ENCODE results near the gene CHCHD2. TPM values are rescaled to one million over a fixed set of nuclear protein-coding genes. Genes with fewer than 3 reads are reported as not detected.
A peak's percentile ranks its signal among the peaks of the same experiment; 100 is the strongest.

CHCHD2 gene
- total and polyA plus RNA-seq, 2 of the 13 experiments (the other 11 are each of a cell fraction or from before 2014, with no cell fraction given), result 330 to 572 TPM

DNA sequence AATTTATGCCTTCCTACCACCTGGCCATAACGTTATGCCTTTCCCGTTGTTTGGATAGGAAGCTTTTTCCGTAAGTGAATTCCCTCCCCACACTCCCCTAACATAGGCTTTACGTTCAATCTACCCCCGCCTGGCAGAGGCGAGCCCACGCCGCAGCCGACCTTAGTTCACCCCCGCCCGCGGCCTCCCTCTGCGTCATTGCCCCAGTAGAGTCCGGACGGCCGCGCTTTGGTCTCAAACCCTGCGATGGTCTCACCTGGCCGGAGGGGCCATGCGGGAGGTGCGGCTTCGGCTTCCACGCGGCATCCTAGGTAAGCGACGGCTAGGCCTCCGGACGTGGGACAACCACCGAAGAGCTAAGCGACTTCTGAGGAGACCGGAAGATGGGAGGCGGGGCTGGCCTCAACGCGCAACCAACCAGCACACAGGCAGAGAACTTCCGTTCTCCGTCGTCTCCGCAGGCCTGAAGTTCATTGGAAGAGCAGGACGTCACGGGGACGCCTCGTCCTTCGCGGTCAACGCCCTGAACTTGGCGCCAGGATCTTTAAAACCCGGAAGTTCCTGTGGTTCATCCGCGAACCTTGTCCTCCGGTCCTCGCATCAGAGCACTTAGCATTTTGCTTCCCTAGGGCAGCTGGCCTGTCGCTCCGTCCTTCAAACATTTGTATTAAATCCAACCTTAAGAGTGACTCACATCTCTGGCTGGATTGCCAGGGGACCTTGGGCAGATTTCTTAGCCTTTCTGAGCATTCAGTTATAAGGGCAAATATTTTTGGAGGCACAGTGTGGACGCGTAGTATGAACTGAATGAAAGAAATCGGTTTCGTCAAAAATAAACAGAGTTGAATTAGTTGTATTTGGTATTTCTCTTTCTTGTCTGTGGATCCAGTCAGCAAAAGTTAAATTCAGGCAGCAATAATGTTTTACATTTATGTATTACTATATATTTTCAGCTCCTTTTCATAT, at the start of gene CHCHD2 (continued):
- TF ChIP-seq, protein P1, sequence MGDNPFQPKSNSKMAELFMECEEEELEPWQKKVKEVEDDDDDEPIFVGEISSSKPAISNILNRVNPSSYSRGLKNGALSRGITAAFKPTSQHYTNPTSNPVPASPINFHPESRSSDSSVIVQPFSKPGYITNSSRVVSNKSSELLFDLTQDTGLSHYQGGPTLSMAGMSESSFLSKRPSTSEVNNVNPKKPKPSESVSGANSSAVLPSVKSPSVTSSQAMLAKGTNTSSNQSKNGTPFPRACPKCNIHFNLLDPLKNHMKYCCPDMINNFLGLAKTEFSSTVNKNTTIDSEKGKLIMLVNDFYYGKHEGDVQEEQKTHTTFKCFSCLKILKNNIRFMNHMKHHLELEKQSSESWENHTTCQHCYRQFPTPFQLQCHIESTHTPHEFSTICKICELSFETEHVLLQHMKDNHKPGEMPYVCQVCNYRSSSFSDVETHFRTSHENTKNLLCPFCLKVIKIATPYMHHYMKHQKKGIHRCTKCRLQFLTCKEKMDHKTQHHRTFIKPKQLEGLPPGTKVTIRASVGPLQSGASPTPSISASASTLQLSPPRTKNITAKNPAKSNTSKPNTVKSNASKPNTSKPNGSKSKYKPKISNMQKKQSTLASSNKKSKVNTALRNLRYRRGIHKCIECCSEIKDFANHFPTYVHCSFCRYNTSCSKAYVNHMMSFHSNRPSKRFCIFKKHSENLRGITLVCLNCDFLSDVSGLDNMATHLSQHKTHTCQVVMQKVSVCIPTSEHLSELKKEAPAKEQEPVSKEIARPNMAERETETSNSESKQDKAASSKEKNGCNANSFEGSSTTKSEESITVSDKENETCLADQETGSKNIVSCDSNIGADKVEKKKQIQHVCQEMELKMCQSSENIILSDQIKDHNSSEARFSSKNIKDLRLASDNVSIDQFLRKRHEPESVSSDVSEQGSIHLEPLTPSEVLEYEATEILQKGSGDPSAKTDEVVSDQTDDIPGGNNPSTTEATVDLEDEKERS (CRISPR knock-in tag; IDR thresholded peaks at IDR 0.05), result no peak
- peak; percentile 96 for TF ChIP-seq ZNF878 (CRISPR knock-in tag; IDR thresholded peaks at IDR 0.05)
- no peak for TF ChIP-seq LCORL (IDR thresholded peaks at IDR 0.05)
- TF ChIP-seq LCORL (CRISPR knock-in tag; IDR thresholded peaks at IDR 0.05), result peak; percentile 61; the same call in 1 of the 2 replicates
- TF ChIP-seq ZMYM4 (CRISPR knock-in tag; IDR thresholded peaks at IDR 0.05), result peak; percentile 95
- TF ChIP-seq CBX5 (CRISPR knock-in tag; IDR thresholded peaks at IDR 0.05; ENCODE audit: borderline replicate concordance), result peak; percentile 67; the same call in 1 of the 2 replicates
- TF ChIP-seq ZNF12 (CRISPR knock-in tag; IDR thresholded peaks at IDR 0.05), result no peak
- TF ChIP-seq, protein P2, sequence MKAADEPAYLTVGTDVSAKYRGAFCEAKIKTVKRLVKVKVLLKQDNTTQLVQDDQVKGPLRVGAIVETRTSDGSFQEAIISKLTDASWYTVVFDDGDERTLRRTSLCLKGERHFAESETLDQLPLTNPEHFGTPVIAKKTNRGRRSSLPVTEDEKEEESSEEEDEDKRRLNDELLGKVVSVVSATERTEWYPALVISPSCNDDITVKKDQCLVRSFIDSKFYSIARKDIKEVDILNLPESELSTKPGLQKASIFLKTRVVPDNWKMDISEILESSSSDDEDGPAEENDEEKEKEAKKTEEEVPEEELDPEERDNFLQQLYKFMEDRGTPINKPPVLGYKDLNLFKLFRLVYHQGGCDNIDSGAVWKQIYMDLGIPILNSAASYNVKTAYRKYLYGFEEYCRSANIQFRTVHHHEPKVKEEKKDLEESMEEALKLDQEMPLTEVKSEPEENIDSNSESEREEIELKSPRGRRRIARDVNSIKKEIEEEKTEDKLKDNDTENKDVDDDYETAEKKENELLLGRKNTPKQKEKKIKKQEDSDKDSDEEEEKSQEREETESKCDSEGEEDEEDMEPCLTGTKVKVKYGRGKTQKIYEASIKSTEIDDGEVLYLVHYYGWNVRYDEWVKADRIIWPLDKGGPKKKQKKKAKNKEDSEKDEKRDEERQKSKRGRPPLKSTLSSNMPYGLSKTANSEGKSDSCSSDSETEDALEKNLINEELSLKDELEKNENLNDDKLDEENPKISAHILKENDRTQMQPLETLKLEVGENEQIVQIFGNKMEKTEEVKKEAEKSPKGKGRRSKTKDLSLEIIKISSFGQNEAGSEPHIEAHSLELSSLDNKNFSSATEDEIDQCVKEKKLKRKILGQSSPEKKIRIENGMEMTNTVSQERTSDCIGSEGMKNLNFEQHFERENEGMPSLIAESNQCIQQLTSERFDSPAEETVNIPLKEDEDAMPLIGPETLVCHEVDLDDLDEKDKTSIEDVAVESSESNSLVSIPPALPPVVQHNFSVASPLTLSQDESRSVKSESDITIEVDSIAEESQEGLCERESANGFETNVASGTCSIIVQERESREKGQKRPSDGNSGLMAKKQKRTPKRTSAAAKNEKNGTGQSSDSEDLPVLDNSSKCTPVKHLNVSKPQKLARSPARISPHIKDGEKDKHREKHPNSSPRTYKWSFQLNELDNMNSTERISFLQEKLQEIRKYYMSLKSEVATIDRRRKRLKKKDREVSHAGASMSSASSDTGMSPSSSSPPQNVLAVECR (CRISPR knock-in tag; IDR thresholded peaks at IDR 0.05; ENCODE audit: borderline replicate concordance), result peak; percentile 91; the same call in 1 of the 2 replicates
- TF ChIP-seq HOXA7 (CRISPR knock-in tag; IDR thresholded peaks at IDR 0.05), result no peak
- TF ChIP-seq, protein P3, sequence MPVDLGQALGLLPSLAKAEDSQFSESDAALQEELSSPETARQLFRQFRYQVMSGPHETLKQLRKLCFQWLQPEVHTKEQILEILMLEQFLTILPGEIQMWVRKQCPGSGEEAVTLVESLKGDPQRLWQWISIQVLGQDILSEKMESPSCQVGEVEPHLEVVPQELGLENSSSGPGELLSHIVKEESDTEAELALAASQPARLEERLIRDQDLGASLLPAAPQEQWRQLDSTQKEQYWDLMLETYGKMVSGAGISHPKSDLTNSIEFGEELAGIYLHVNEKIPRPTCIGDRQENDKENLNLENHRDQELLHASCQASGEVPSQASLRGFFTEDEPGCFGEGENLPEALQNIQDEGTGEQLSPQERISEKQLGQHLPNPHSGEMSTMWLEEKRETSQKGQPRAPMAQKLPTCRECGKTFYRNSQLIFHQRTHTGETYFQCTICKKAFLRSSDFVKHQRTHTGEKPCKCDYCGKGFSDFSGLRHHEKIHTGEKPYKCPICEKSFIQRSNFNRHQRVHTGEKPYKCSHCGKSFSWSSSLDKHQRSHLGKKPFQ (CRISPR knock-in tag; IDR thresholded peaks at IDR 0.05; ENCODE audit: insufficient replicate concordance), result peak; percentile 77
- TF ChIP-seq ZNF124 (CRISPR knock-in tag; IDR thresholded peaks at IDR 0.05), result peak; percentile 63; the same call in 1 of the 2 replicates
- TF ChIP-seq, protein P4, sequence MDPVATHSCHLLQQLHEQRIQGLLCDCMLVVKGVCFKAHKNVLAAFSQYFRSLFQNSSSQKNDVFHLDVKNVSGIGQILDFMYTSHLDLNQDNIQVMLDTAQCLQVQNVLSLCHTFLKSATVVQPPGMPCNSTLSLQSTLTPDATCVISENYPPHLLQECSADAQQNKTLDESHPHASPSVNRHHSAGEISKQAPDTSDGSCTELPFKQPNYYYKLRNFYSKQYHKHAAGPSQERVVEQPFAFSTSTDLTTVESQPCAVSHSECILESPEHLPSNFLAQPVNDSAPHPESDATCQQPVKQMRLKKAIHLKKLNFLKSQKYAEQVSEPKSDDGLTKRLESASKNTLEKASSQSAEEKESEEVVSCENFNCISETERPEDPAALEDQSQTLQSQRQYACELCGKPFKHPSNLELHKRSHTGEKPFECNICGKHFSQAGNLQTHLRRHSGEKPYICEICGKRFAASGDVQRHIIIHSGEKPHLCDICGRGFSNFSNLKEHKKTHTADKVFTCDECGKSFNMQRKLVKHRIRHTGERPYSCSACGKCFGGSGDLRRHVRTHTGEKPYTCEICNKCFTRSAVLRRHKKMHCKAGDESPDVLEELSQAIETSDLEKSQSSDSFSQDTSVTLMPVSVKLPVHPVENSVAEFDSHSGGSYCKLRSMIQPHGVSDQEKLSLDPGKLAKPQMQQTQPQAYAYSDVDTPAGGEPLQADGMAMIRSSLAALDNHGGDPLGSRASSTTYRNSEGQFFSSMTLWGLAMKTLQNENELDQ (CRISPR knock-in tag; IDR thresholded peaks at IDR 0.05; ENCODE audit: borderline replicate concordance), result no peak
- peak; percentile 69 for TF ChIP-seq MED1 (CRISPR knock-in tag; IDR thresholded peaks at IDR 0.05)
- TF ChIP-seq ZNF567 (CRISPR knock-in tag; IDR thresholded peaks at IDR 0.05; ENCODE audit: borderline replicate concordance), result no peak
- 0 out of 2 replicates have a peak, but pooled peaks have one; percentile 16 for TF ChIP-seq SP5 (CRISPR knock-in tag; IDR thresholded peaks at IDR 0.05; ENCODE audit: borderline replicate concordance, low read depth)

Measured in HepG2 (cell line).